HepG2 (cell line): ENCODE results near the gene GCSAM. TPM values are rescaled to one million over a fixed set of nuclear protein-coding genes. Genes with fewer than 3 reads are reported as not detected.

Experiments
- DRAP1 ChIP-seq: IDR thresholded peaks from 2 replicates; pipeline ENCODE4 v1.6.1; 2016; ENCODE audit warnings: missing genetic modification reagents, missing compliant biosample characterization
- HNF4A ChIP-seq: sonication (generic); formaldehyde crosslinking; IDR thresholded peaks from 2 replicates; pipeline ENCODE4 v1.4.0; 2020; ENCODE audit warnings: missing genetic modification reagents
- HOXA3 ChIP-seq: sonication (generic); formaldehyde crosslinking; IDR thresholded peaks from 2 replicates; pipeline ENCODE4 v1.5.0; 2020; ENCODE audit warnings: missing genetic modification reagents
- MAZ ChIP-seq, 2 experiments: sonication (generic) in 1 of 2; formaldehyde crosslinking in 1 of 2; IDR thresholded peaks; 2 replicates each; pipeline versions ENCODE4 v1.5.0 to v1.6.1; 2012 to 2020; ENCODE audit warnings: low read depth in 2 of 2, mild to moderate bottlenecking in 2 of 2, borderline replicate concordance in 1 of 2, improper control_type of control experiment in 1 of 2, low read length in 1 of 2, missing genetic modification reagents in 1 of 2, moderate library complexity in 1 of 2
- THAP8 ChIP-seq: sonication (generic); formaldehyde crosslinking; IDR thresholded peaks from 2 replicates; pipeline ENCODE4 v1.5.1; 2020; ENCODE audit warnings: missing genetic modification reagents, mild to moderate bottlenecking, borderline replicate concordance
- ZBTB4 ChIP-seq: sonication (generic); formaldehyde crosslinking; IDR thresholded peaks from 2 replicates; pipeline ENCODE4 v1.4.0; 2020; ENCODE audit warnings: missing genetic modification reagents, mild to moderate bottlenecking, borderline replicate concordance
- ZNF343 ChIP-seq: sonication (generic); formaldehyde crosslinking; IDR thresholded peaks from 2 replicates; pipeline ENCODE4 v1.4.0; 2020; ENCODE audit warnings: mild to moderate bottlenecking, missing genetic modification reagents
- ZNF609 ChIP-seq: sonication (generic); formaldehyde crosslinking; IDR thresholded peaks from 2 replicates; pipeline ENCODE4 v1.4.0; 2020; ENCODE audit warnings: mild to moderate bottlenecking, missing genetic modification reagents, borderline replicate concordance
- ZNF770 ChIP-seq: sonication (generic); formaldehyde crosslinking; IDR thresholded peaks from 2 replicates; pipeline ENCODE4 v1.5.0; 2020; ENCODE audit warnings: mild to moderate bottlenecking, missing genetic modification reagents
- ZNF772 ChIP-seq: sonication (generic); formaldehyde crosslinking; IDR thresholded peaks from 2 replicates; pipeline ENCODE4 v1.5.0; 2020; ENCODE audit warnings: mild to moderate bottlenecking, missing genetic modification reagents
- polyA plus RNA-seq, 8 experiments: library from polyadenylated mRNA; depleted of rRNA in 3 of 8; stranded (reverse) in 7 of 8; unstranded in 1 of 8; fragments of >200 nt; fragmentation: Illumina TruSeq in 4 of 8; extraction: Trizol in 4 of 8; gene quantifications; 2 replicates each; pipeline versions ENCODE4 v1.2.1 to v1.2.3, GENCODE V29; 2011 to 2016; ENCODE audit warnings: low read depth in 4 of 8, missing spikeins in 1 of 8, mixed read lengths in 1 of 8; ENCODE audit not compliant: insufficient read depth in 1 of 8
- total RNA-seq, 5 experiments: library from RNA; depleted of rRNA; stranded (reverse); fragments of >200 nt; fragmentation: Illumina TruSeq; extraction: Trizol; gene quantifications; 2 replicates each; pipeline ENCODE4 v1.2.3, GENCODE V29; 2016; ENCODE audit warnings: low read depth in 1 of 5

GCSAM gene
- total and polyA plus RNA-seq, 2 of the 13 experiments (the other 11 are each of a cell fraction or from before 2014, with no cell fraction given): not detected

GRCh38 chr3:112086076-112086854, 46.8 kb downstream of the GCSAM start, which contains the start of gene C3orf52 (continued):
- peak; percentile 64; the same call in 1 of the 2 replicates for TF ChIP-seq HOXA3 (CRISPR knock-in tag)
- no peak for TF ChIP-seq MAZ (IDR thresholded peaks at IDR 0.05; ENCODE audit: borderline replicate concordance, low read depth, low read length)
- peak; percentile 81; the same call in 1 of the 2 replicates for TF ChIP-seq MAZ (CRISPR knock-in tag; IDR thresholded peaks at IDR 0.05; ENCODE audit: low read depth)
- 0 out of 2 replicates have a peak, but pooled peaks have one; percentile 15 for TF ChIP-seq ZNF609 (CRISPR knock-in tag)
- 0 out of 2 replicates have a peak, but pooled peaks have one; percentile 34 for TF ChIP-seq ZNF343 (CRISPR knock-in tag)
- peak; percentile 22; the same call in 1 of the 2 replicates for TF ChIP-seq ZNF770 (CRISPR knock-in tag)
- TF ChIP-seq ZBTB4 (CRISPR knock-in tag): peak; percentile 43; the same call in 1 of the 2 replicates
- TF ChIP-seq THAP8 (CRISPR knock-in tag): peak; percentile 66; the same call in 1 of the 2 replicates
- 0 out of 2 replicates have a peak, but pooled peaks have one; percentile 30 for TF ChIP-seq ZNF772 (CRISPR knock-in tag)
- no peak for TF ChIP-seq DRAP1 (CRISPR knock-in tag)
- TF ChIP-seq HNF4A (CRISPR knock-in tag): peak; percentile 28; the same call in 1 of the 2 replicates
